Fibroblast of mammary gland (primary cell): Measurements from ENCODE around the gene NDRG3.
"Not testable (repeated sequence)": the region's sequence is repeated elsewhere in the genome, so short reads cannot be mapped to it uniquely, and the experiment has no call there.

ENCODE experiments used
- DNase-seq: peaks from one replicate; pipeline ENCODE4 v3.0.0-alpha.2; 2010; ENCODE audit warnings: low read depth
- H3K4me3 ChIP-seq: 2 replicates; pipeline ENCODE4 v1.5.1; 2011; ENCODE audit warnings: low read depth, mild to moderate bottlenecking, low read length, moderate library complexity; ENCODE audit not compliant: control insufficient read depth
- TF ChIP-seq, protein P1 (sequence below): conservative IDR thresholded peaks from 2 replicates; pipeline ENCODE4 v1.5.1; 2011; ENCODE audit warnings: low read depth, low read length, inconsistent platforms; ENCODE audit not compliant: control insufficient read depth, insufficient read depth

NDRG3 gene

DNA sequence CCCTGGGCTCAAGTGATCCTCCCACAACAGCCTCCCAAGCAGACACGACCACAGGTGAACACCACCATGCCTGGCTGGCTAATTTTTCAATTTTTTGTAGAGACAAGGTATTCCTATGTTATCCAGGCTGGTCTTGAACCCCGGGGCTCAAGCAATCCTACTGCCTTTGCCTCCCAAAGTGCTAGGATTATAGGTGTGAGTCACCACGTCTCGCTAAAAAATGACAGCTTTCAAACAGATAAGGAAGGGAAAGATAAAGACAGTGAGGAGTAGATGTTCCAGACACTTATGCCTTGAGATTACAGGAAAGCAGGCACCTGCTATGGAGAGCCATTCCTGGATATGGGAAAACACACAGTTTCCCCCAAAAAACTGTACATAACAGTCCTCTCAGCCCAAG lies 58.9 kb downstream of the NDRG3 start:
- TF ChIP-seq, protein P1, sequence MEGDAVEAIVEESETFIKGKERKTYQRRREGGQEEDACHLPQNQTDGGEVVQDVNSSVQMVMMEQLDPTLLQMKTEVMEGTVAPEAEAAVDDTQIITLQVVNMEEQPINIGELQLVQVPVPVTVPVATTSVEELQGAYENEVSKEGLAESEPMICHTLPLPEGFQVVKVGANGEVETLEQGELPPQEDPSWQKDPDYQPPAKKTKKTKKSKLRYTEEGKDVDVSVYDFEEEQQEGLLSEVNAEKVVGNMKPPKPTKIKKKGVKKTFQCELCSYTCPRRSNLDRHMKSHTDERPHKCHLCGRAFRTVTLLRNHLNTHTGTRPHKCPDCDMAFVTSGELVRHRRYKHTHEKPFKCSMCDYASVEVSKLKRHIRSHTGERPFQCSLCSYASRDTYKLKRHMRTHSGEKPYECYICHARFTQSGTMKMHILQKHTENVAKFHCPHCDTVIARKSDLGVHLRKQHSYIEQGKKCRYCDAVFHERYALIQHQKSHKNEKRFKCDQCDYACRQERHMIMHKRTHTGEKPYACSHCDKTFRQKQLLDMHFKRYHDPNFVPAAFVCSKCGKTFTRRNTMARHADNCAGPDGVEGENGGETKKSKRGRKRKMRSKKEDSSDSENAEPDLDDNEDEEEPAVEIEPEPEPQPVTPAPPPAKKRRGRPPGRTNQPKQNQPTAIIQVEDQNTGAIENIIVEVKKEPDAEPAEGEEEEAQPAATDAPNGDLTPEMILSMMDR = no peak
- DNase-seq = no peak
- no peak overlapping the region for H3K4me3 ChIP-seq

DNA sequence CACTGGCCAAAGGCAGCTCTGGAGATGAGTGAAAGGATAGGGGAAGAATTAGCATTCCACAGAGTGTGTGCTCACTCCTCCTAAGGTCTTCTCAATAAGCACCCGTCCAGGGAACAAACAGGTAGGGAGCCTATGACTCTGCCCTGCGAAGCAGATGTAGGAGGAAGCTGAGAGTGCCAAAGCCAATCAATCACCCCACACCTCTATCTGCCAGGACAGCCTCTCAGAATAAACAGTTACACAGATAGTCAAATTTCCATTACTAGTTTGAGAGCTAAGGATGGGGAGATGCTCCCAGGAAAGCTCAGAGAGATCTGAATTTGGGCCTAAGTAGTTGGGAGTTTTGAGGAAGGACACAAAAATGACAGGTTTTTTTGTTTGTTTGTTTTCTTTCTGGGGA lies 59.4 kb downstream of the NDRG3 start:
- TF ChIP-seq, protein P1 = no peak
- no peak for DNase-seq
- H3K4me3 ChIP-seq = no peak overlapping the region

DNA sequence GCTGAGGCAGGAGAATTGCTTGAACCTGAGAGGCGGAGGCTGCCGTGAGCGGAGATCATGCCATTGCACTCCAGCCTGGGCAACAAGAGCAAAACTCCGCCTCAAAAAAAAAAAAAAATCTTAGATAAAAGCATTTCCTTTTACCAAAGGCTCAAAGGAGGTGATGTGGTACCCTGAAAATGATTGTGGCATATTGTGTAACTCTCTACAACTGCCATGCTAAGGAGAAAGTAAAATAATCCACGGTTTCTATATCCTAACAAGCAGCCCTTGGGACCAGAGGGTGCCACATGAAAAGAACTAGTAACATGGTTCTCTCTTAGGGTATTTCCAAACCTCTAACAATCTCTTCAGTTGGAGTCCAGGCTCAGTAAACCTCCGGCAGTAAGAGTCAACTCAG lies 61.1 kb downstream of the NDRG3 start:
- TF ChIP-seq, protein P1 = no peak

DNA sequence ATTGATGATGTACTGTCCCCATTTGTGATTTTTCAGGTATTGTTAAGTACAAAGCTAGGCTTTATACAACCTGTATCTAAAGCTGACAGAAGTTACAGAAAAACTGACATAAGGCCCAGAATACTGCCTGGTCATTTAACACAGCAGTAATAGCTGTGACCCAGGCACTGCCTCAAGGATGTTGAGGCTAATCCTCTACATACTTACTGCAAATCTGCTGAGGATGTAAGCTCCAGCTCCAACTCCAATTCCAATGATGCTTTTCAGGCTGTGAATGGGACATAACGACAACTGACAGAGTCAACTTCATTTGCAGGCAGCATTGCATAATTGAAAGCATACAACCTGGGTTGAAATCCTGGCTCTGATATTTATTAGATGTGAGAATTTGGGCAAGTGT lies 63.6 kb downstream of the NDRG3 start:
- TF ChIP-seq, protein P1 = no peak
- H3K4me3 ChIP-seq = no peak overlapping the region
- no peak for DNase-seq

More for the DNA sequence above, 61.1 kb downstream of the NDRG3 start:
- H3K4me3 ChIP-seq = no peak overlapping the region
- DNase-seq = no peak

DNA sequence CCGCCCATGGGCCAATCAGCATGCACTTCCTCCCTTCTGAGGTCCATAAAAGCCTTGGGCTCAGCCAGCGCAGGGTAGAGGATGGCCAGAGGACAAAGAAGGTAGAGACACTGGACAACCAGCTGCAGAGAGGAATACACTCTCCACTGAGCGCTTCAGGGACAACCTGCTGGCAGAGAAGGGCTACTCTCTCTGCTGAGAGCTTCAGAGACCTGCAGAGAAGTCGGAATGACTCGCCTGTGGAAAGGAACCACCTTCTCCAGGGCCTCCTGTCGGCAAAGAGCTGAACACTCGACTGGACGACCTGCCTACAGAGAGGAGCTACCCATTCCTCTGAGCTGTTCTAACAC lies 68.5 kb downstream of the NDRG3 start:
- no peak for DNase-seq
- TF ChIP-seq, protein P1 = no peak
- no peak overlapping the region for H3K4me3 ChIP-seq

DNA sequence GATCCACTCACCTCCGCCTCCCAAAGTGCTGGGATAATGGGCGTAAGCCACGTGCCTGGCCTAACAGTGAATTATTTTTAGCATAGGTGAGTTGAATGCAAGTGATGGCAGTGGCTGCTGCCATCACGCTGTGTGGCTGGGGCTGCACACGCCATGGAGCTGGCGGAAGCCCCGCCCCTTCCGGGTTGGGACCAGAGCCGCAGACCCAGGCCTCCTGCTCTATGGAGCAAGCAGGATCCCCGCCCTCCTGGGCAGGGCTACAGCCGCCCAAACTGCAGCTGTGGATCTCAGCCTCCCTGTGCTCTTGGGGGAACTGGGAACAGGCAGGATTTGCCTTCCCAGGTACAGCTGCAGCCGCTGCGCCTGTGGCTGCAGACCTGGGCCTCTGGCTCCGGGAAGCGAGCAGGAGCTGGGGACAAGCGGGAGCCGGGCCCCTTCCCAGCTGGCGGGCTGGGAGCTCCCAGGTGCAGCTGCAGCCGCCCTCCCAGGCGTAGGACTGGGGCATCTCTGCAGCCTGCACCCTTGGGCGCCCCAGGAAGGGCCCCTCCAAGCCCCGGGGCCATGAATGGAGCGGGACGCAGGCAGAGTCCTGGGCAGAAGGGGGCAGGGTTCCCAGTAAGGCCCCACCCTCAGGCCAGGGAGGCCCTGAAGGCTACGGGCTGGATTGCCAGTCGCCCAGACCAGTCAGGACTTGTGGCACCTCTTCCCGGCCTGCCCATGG lies 69.0 kb downstream of the NDRG3 start:
- DNase-seq = no peak
- TF ChIP-seq, protein P1 = no peak
- H3K4me3 ChIP-seq = no peak overlapping the region

DNA sequence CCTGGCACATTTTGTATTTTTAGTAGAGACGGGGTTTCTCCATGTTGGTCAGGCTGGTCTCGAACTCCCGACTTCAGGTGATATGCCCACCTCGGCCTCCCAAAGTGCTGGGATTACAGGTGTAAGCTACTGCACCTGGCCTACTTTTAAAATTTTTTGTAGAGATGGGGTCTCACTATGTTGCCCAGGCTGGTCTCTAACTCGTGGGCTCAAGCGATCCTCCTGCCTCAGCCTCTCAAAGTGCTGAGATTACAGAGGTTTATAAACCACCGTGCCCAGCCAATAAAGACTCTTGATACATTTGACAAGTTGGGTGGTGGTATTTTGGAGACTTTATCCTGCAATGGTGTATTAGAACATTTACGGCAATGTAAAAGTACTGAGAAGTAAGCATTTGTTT lies 70.3 kb downstream of the NDRG3 start:
- H3K4me3 ChIP-seq, DNase-seq: not testable (repeated sequence)
